ENCODE data around the gene C1QB.

DNA sequence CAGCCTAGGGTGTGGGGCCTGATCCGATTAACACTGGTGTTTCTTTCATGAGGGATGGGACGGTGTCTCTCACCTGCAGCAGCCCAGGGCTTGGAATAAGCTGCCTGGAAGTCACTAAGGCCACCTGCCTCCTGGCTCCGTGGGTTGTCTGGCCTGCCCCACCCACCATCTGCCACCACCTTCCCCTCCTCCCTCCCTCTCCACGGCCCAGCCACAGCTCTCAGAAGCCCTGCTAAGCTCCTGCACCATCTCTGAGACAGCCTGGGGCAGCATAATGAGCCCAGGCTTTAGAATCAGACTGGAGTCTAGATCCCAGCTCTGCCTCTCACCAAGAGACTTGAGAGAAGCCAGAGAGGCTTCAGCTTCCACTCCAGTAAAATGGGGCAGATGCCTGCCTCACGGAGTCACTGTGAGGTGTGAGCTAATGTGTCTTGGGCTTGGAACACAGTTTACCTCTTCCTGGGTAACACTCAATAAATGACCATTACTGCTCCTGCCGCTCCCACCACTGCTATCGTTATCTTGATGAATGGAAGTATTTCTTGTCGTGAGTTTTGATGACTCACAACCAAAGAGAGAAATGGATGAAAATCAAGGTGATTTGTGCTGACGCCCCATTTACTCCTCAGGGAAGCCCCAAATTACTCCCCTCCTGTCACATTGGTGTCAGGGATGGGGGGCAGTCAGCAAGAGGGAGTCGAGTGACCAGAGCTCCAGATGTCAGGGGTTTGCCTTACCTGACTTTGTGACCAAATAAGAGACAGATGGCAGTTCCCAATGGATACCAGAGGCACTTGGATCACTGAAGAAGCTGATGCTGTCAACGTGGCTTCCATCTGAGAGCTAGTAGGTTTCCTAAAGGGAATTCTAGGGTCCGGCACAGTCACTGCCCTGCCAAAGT is 40.1 kb upstream of the C1QB start:
- TF ChIP-seq GABPA (IDR thresholded peaks at IDR 0.05 in 1 of 2, conservative IDR thresholded peaks at IDR 0.05 in 1 of 2) (no peak), FOXA1 (IDR thresholded peaks at IDR 0.05) (no peak), YY1 (IDR thresholded peaks at IDR 0.05) (no peak), SP1 (IDR thresholded peaks at IDR 0.05) (no peak)
- TF ChIP-seq, protein P1, sequence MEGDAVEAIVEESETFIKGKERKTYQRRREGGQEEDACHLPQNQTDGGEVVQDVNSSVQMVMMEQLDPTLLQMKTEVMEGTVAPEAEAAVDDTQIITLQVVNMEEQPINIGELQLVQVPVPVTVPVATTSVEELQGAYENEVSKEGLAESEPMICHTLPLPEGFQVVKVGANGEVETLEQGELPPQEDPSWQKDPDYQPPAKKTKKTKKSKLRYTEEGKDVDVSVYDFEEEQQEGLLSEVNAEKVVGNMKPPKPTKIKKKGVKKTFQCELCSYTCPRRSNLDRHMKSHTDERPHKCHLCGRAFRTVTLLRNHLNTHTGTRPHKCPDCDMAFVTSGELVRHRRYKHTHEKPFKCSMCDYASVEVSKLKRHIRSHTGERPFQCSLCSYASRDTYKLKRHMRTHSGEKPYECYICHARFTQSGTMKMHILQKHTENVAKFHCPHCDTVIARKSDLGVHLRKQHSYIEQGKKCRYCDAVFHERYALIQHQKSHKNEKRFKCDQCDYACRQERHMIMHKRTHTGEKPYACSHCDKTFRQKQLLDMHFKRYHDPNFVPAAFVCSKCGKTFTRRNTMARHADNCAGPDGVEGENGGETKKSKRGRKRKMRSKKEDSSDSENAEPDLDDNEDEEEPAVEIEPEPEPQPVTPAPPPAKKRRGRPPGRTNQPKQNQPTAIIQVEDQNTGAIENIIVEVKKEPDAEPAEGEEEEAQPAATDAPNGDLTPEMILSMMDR (IDR thresholded peaks at IDR 0.05; ENCODE audit: low read depth, low read length, missing input control), result no peak
- TF ChIP-seq, protein P2, sequence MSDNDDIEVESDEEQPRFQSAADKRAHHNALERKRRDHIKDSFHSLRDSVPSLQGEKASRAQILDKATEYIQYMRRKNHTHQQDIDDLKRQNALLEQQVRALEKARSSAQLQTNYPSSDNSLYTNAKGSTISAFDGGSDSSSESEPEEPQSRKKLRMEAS (IDR thresholded peaks at IDR 0.05), result no peak
- TF ChIP-seq, protein P3, sequence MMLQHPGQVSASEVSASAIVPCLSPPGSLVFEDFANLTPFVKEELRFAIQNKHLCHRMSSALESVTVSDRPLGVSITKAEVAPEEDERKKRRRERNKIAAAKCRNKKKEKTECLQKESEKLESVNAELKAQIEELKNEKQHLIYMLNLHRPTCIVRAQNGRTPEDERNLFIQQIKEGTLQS (IDR thresholded peaks at IDR 0.05), result no peak
- TF ChIP-seq, protein P4, sequence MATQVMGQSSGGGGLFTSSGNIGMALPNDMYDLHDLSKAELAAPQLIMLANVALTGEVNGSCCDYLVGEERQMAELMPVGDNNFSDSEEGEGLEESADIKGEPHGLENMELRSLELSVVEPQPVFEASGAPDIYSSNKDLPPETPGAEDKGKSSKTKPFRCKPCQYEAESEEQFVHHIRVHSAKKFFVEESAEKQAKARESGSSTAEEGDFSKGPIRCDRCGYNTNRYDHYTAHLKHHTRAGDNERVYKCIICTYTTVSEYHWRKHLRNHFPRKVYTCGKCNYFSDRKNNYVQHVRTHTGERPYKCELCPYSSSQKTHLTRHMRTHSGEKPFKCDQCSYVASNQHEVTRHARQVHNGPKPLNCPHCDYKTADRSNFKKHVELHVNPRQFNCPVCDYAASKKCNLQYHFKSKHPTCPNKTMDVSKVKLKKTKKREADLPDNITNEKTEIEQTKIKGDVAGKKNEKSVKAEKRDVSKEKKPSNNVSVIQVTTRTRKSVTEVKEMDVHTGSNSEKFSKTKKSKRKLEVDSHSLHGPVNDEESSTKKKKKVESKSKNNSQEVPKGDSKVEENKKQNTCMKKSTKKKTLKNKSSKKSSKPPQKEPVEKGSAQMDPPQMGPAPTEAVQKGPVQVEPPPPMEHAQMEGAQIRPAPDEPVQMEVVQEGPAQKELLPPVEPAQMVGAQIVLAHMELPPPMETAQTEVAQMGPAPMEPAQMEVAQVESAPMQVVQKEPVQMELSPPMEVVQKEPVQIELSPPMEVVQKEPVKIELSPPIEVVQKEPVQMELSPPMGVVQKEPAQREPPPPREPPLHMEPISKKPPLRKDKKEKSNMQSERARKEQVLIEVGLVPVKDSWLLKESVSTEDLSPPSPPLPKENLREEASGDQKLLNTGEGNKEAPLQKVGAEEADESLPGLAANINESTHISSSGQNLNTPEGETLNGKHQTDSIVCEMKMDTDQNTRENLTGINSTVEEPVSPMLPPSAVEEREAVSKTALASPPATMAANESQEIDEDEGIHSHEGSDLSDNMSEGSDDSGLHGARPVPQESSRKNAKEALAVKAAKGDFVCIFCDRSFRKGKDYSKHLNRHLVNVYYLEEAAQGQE (IDR thresholded peaks at IDR 0.05), result no peak

Data from liver (tissue), 3 donors.